Neural progenitor cell (in vitro differentiated cells): ENCODE data around the gene CAMK1D.

Experiments used
- EZH2 ChIP-seq: fragments of 200-600 bp; sonication (generic); IDR thresholded peaks from 2 replicates; pipeline ENCODE4 v1.6.1; 2017; ENCODE audit warnings: antibody characterized with exemption, mild to moderate bottlenecking, moderate library complexity
- EZH2phosphoT487 ChIP-seq: fragments of 200-600 bp; sonication (generic); IDR thresholded peaks from 2 replicates; pipeline ENCODE4 v1.6.1; 2017; ENCODE audit warnings: antibody characterized with exemption
- TF ChIP-seq, protein P1 (sequence below): fragments of 200-600 bp; sonication (generic); IDR thresholded peaks from 2 replicates; pipeline ENCODE4 v1.5.1; 2017; ENCODE audit warnings: antibody characterized with exemption, mild to moderate bottlenecking

DNA sequence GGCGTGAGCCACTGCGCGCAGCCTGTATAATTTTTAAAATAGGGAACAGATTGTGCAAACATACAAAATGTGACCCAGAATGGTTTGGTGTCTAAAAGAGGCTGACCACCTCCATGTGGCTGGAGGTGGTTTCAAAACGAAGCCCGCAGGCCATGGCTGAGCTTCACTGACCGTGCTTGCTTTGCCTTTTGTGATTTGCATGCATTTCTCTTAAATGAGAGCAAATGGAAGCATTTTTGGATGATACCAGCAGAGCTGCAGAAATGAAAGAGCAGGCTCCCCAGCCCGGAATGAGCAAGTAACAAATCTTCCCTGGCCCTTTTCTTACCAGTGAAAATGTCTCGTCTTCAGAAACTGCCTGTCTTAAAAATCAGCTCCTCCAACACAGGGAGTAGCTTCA, 239.9 kb downstream of the CAMK1D start:
- no peak for TF ChIP-seq EZH2
- TF ChIP-seq, protein P1, sequence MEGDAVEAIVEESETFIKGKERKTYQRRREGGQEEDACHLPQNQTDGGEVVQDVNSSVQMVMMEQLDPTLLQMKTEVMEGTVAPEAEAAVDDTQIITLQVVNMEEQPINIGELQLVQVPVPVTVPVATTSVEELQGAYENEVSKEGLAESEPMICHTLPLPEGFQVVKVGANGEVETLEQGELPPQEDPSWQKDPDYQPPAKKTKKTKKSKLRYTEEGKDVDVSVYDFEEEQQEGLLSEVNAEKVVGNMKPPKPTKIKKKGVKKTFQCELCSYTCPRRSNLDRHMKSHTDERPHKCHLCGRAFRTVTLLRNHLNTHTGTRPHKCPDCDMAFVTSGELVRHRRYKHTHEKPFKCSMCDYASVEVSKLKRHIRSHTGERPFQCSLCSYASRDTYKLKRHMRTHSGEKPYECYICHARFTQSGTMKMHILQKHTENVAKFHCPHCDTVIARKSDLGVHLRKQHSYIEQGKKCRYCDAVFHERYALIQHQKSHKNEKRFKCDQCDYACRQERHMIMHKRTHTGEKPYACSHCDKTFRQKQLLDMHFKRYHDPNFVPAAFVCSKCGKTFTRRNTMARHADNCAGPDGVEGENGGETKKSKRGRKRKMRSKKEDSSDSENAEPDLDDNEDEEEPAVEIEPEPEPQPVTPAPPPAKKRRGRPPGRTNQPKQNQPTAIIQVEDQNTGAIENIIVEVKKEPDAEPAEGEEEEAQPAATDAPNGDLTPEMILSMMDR, result no peak
- no peak for TF ChIP-seq EZH2phosphoT487
